ENCODE measurements around the gene FARS2. TPM values are rescaled to one million over a fixed set of nuclear protein-coding genes. Genes with fewer than 3 reads are reported as not detected.

The FARS2 gene
- total RNA-seq, 4 donors from 2014 or later: 2.6 to 21.9 (median 15.0) TPM

DNA sequence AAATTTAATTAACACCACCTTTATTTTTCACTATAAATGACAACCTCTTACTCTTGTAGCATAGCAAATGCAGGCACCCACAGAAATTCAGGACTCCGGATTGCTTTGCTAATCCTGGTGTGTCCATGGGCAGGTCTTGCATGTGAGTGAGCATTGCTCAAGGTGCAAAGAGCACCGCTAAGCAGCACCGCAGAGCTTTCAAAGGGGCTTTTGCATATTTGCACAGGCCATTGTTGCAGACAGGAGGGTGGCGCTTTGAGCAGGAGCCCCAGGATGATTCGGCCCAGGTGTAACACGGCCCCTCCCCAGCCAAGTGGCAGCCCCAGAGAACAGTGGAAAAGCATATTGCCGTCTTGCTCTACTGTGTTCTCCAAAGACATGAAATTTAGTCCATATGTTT is 452.2 kb downstream of the FARS2 start:
- Histone ChIP-seq H3K4me1 (peaks cover 0 to 7% (median 6%) of the 10 kb centered on the region in 4 donors), H3K27me3 (no peaks in the 10 kb centered on the region), H3K4me3 (no peak overlapping the region), H3K27ac (no peak overlapping the region), H3K9me3 (no peaks in the 10 kb centered on the region), H3K36me3 (no peaks in the 10 kb centered on the region)
- intact Hi-C loops (cut with DNase I; ENCODE audit: low total_unique reads) (no loop called here), in situ Hi-C loops (cut with MboI; ENCODE audit: low pct_ligation_motif_present in 1 of 4, low pct_unique_long_range_greater_than_20kb in 1 of 4, low sequenced_read_pairs in 3 of 4) (no loop called here)
- DNase-seq: no peak
- TF ChIP-seq POLR2A (IDR thresholded peaks at IDR 0.05): no peak
- WGBS, 2 donors (ENCODE audit: low coverage in 1 of 2): 92 to 100% methylated on average over 2 to 7 of the region's 7 CpGs

- intact Hi-C loops (cut with DNase I; ENCODE audit: low total_unique reads) (no loop called here), in situ Hi-C loops (cut with MboI; ENCODE audit: low pct_ligation_motif_present in 1 of 4, low pct_unique_long_range_greater_than_20kb in 1 of 4, low sequenced_read_pairs in 3 of 4) (no loop called here)
- Histone ChIP-seq H3K27ac (no peak overlapping the region), H3K9me3 (no peaks in the 10 kb centered on the region), H3K4me3 (no peak overlapping the region), H3K36me3 (no peaks in the 10 kb centered on the region), H3K27me3 (no peaks in the 10 kb centered on the region), H3K4me1 (no peaks in the 10 kb centered on the region)
- TF ChIP-seq EP300 (IDR thresholded peaks at IDR 0.05; ENCODE audit: low read depth) (no peak), CTCF (IDR thresholded peaks at IDR 0.05) (no peak), POLR2A (IDR thresholded peaks at IDR 0.05) (no peak), POLR2AphosphoS5 (IDR thresholded peaks at IDR 0.05) (no peak)
- DNase-seq: no peak
- 78 to 86% methylated on average over 5 of the region's 5 CpGs for WGBS, 2 donors (ENCODE audit: low coverage in 1 of 2)
Observed at GRCh38 chr6:5718231-5718947, 457.1 kb downstream of the FARS2 start.

DNA sequence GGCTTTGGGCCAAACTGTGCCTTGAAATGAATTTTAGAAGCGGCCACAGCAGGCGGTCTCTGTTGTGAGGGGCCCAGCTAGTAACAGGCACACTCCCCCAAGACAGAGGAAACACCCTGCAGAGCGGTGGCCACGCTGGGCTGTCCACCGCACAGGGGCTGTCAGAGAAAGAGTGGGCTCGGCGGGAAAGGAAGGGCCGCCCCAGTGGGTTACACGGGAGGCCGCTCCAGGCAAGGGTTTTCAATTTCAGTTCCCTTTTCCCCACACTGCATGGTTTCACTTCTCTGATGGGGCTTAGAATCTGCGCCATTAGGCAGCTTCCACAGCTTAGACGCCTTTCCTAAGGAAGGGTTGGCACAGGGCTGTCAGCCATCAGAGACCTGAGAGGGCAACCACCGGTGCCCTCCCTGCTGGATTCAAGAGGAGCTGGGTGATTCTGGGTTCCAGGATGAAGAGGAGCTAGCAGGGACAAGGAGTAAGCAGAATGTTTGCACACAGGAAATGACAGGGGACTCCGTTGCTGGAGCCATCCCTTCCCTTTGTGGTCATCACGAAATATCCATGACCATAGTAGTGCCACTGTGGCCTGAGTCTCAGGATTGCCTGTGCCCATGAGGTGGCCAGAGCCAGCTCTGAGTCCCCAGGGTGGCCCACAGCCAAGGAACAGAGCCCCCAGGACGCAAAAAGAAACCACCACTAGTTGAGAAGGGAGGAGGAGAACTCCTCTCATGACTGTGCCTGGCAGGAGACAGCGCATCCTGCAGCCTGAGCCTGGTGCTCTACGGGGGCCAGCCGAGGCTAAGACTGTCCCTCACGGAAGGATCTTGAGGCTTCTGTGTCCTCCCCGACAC is 462.8 kb downstream of the FARS2 start:
- TF ChIP-seq POLR2AphosphoS5 (IDR thresholded peaks at IDR 0.05) (no peak), POLR2A (IDR thresholded peaks at IDR 0.05) (no peak)
- H3K9me3 ChIP-seq: no peaks in the 10 kb centered on the region
- no peaks in the 10 kb centered on the region for H3K27me3 ChIP-seq
- peak overlapping the region; percentile 15 to 48 (median 36) for H3K27ac ChIP-seq
- in situ Hi-C loops (cut with MboI; ENCODE audit: low pct_ligation_motif_present in 1 of 4, low pct_unique_long_range_greater_than_20kb in 1 of 4, low sequenced_read_pairs in 3 of 4): no loop called here
- no peaks in the 10 kb centered on the region for H3K4me1 ChIP-seq
- no peaks in the 10 kb centered on the region for H3K36me3 ChIP-seq
- no peak overlapping the region for H3K4me3 ChIP-seq
- intact Hi-C loops (cut with DNase I; ENCODE audit: low total_unique reads): no loop called here
- DNase-seq: peak; percentile 44
- 78% methylated on average over 21 of the region's 21 CpGs; no CpG with 5 or more reads in 1 of the 2 donors for WGBS, 2 donors (ENCODE audit: low coverage in 1 of 2)

DNA sequence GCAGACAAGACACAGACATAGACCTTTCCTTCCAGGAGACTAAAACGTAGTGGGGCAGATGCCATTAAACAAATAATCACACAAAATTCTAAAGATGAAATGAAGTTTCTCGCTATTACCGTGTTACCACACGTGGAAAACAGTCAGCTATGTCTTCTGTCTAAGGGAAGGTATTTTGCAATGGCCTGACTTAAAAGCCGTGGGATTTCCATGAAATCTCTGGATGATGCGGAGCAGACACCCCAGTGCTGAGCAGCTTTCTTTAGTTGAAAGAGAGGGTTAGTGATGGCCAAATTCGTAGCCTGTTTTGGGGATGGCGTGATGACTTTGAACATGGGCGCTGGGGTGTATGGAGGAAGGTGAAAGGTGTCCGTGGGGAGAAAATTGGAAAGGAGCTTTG is 463.6 kb downstream of the FARS2 start:
- H3K4me1 ChIP-seq: no peaks in the 10 kb centered on the region
- TF ChIP-seq EP300 (IDR thresholded peaks at IDR 0.05; ENCODE audit: low read depth) (no peak), POLR2AphosphoS5 (IDR thresholded peaks at IDR 0.05) (no peak), CTCF (IDR thresholded peaks at IDR 0.05) (no peak), POLR2A (IDR thresholded peaks at IDR 0.05) (no peak)
- no peak overlapping the region for H3K27ac ChIP-seq
- in situ Hi-C loops (cut with MboI; ENCODE audit: low pct_ligation_motif_present in 1 of 4, low pct_unique_long_range_greater_than_20kb in 1 of 4, low sequenced_read_pairs in 3 of 4): no loop called here
- H3K36me3 ChIP-seq: no peaks in the 10 kb centered on the region
- intact Hi-C loops (cut with DNase I; ENCODE audit: low total_unique reads): no loop called here
- H3K27me3 ChIP-seq: no peaks in the 10 kb centered on the region
- no peak overlapping the region for H3K4me3 ChIP-seq
- WGBS, 2 donors (ENCODE audit: low coverage in 1 of 2): 87 to 93% methylated on average over 3 to 10 of the region's 10 CpGs
- H3K9me3 ChIP-seq: no peaks in the 10 kb centered on the region
- DNase-seq: no peak

GRCh38 chr6:5726976-5727718 is 465.8 kb downstream of the FARS2 start:
- Histone ChIP-seq H3K36me3 (no peaks in the 10 kb centered on the region), H3K4me3 (no peak overlapping the region), H3K27me3 (no peaks in the 10 kb centered on the region), H3K9me3 (no peaks in the 10 kb centered on the region), H3K4me1 (no peaks in the 10 kb centered on the region), H3K27ac (no peak overlapping the region)
- intact Hi-C loops (cut with DNase I; ENCODE audit: low total_unique reads) (no loop called here), in situ Hi-C loops (cut with MboI; ENCODE audit: low pct_ligation_motif_present in 1 of 4, low pct_unique_long_range_greater_than_20kb in 1 of 4, low sequenced_read_pairs in 3 of 4) (no loop called here)
- TF ChIP-seq POLR2AphosphoS5 (IDR thresholded peaks at IDR 0.05) (no peak), CTCF (IDR thresholded peaks at IDR 0.05) (no peak), EP300 (IDR thresholded peaks at IDR 0.05; ENCODE audit: low read depth) (no peak), POLR2A (IDR thresholded peaks at IDR 0.05) (no peak)
- 83 to 96% methylated on average over 1 to 17 of the region's 17 CpGs for WGBS, 2 donors (ENCODE audit: low coverage in 1 of 2)
- no peak for DNase-seq

Data from transverse colon (tissue), 4 donors.